CD4-positive, alpha-beta T cell treated with Interleukin-6 at 100 ng/mL for 8 hours (primary cell): ENCODE data around the gene MPPED1.

ENCODE experiments used
- DNase-seq: peaks from one replicate; pipeline ENCODE4 v3.0.0-alpha.2; 2020; ENCODE audit warnings: mixed read lengths, low spot score

Gene MPPED1

DNA sequence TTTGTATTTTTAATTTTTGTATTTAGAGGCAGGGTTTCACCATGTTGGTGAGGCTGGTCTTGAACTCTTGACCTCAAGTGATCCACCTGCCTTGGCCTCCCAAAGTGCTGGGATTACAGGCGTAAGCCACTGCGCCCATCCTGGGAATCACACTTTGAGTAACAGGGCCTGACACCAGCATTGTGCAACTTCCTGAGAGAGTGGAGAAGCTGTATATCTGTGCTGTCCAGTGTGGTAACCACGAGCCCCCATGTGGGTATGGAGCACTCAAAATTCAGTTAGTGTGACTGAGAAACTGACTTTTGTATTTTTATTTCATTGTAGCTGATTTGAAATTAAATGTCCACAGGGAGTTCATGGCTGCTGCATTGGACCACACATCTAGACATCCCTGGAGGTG lies 36.2 kb downstream of the MPPED1 start:
- DNase-seq = no peak

DNA sequence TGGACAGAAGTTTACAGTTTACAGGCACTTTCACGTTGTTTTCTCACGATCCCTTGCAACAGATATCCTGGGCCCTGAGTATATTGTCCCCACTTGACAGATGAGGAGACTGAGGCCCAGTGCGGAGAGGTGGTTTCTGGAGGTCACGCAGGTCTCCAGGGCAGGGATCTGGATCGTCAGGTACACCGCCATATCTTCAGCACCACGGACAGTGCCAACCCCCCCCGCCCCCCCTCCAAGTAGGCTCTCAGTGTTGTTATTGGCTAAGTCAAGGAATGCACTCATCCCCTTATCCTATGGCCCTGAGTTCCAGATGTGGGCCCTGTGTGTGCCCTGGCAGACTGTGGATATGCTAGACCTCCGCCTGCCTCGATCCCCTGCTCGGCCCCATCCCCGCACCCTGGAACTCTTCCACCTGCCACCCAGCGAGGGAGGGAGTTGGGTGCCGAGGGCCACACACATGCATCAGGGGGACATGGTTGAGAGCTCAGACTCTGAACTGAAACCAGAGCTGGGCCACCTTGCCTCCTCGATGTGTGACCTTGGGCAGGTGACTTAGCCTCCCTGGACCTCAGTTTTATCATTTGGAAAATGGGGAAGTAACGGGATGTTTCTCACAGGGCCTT lies 37.5 kb downstream of the MPPED1 start:
- no peak for DNase-seq

- no peak for DNase-seq
Measured at GRCh38 chr22:43449831-43450225, 38.0 kb downstream of the MPPED1 start.

- DNase-seq = no peak
Measured at GRCh38 chr22:43451371-43452050, 39.7 kb downstream of the MPPED1 start.

- DNase-seq = no peak
Measured at GRCh38 chr22:43455846-43456245, 44.0 kb downstream of the MPPED1 start.

DNA sequence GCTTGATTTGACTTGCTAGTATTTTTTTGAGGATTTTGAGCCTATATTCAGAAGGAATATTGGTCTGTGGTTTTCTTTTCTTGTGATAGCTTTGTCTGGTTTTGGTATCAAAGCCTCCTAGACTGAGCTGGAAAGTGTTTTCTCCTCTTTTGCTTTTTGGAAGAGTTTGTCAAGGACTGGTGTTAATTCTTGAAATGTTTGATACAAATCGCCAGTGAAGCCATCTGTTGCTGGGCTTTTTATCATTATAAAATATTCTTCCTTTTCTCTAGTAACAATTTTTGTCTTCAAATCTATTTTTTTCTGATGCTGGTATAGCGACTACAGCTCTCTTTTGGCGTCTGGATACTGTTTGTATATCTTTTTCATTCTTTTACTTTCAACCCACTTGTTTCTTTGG lies 45.2 kb downstream of the MPPED1 start:
- no peak for DNase-seq

DNA sequence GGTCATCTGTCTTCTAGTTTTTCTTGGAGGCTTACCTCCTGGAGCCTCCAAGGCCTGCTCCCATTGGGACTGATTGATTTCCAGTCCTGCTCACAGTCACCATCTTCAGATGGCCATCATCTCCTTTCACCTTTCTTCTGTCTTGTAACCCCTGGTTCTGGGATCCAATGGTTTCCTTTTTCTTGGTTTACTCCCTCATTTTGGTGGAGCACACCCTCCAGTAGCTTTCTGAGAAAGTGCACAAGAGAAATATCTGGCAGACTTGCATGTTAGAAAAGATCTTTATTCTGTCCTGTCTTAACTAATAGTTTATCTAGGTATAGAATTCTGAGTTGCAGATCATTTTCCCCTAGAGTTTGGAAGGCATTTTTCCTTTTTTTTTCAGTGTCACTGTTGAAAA lies 50.9 kb downstream of the MPPED1 start:
- DNase-seq = no peak

DNA sequence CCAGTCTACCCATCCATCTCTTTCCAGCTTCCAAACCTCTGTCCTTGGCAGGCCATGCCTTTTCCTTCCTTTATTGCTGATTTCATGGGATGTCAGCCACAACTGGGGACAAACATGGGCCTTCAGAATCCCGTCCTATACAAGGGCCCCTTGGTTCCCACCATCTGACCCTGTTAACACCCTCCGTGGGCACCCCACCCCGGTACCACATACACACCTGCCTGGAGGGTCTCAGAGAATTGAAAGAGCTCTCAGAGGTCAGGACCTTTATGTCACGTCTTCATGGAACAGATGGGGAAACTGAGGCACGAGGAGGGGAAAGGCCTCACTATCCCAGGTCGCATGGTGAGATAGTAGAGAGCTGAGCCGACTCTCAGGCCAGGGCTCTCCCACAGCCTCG lies 53.0 kb downstream of the MPPED1 start:
- DNase-seq = no peak

GRCh38 chr22:43465291-43466015 lies 53.6 kb downstream of the MPPED1 start:
- no peak for DNase-seq

- DNase-seq = no peak
Measured at GRCh38 chr22:43466710-43467109, 54.9 kb downstream of the MPPED1 start.

DNA sequence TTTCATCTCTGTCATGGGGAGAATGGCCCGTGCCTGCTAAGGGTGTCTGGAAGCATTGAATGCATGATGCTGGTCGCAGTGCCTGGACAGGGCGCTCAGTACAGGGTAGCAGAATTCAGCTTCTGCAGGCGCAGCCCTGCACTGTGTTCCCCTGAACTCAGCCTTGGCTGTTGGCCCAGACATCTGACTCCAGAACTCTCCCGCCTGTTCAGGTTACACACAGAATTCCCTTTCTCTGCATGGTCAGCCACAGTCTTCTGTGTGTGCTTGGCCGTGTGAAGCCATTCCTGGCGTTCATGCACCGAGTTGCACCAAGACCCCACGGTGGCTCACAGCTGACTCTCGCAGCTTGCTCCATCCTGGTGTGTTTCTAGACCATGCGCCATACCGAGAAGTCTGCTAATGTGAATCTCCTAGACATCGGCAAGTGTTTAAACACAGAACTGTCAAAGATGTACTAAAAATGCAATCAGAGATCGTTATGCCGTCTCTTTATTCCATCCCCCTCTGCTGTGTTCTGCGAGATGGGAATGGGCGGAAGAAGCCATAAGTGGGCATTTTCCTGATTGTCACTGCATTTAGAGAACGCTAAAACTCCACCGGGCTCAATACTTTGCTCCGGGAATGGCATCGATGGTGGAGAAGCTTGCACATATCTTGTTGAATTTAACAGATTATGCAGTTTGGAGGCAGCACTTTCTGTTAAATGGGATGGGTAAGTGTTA lies 55.6 kb downstream of the MPPED1 start:
- DNase-seq = no peak

DNA sequence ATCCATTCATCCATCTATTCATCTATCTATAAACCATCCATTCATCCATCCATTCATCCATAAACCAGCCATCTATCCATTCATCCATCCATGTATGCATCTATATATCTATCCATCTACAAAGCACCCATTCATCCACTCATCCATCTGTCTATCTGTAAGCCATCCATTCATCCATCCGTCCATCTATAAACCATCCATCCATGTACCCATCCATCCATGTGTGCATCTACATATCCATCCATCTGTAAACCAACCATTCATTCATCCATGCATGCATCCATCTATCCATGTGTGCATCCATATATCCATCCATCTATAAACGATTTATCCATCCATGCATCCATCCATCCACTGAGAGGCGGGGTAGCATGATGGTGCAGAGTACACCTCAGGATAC lies 58.4 kb downstream of the MPPED1 start:
- DNase-seq = no peak

- no peak for DNase-seq
Measured at GRCh38 chr22:43470941-43471585, 59.2 kb downstream of the MPPED1 start.

GRCh38 chr22:43471606-43472135 lies 59.9 kb downstream of the MPPED1 start:
- no peak for DNase-seq

GRCh38 chr22:43473031-43473430 lies 61.2 kb downstream of the MPPED1 start:
- no peak for DNase-seq

GRCh38 chr22:43473441-43473840 lies 61.6 kb downstream of the MPPED1 start:
- DNase-seq = no peak

DNA sequence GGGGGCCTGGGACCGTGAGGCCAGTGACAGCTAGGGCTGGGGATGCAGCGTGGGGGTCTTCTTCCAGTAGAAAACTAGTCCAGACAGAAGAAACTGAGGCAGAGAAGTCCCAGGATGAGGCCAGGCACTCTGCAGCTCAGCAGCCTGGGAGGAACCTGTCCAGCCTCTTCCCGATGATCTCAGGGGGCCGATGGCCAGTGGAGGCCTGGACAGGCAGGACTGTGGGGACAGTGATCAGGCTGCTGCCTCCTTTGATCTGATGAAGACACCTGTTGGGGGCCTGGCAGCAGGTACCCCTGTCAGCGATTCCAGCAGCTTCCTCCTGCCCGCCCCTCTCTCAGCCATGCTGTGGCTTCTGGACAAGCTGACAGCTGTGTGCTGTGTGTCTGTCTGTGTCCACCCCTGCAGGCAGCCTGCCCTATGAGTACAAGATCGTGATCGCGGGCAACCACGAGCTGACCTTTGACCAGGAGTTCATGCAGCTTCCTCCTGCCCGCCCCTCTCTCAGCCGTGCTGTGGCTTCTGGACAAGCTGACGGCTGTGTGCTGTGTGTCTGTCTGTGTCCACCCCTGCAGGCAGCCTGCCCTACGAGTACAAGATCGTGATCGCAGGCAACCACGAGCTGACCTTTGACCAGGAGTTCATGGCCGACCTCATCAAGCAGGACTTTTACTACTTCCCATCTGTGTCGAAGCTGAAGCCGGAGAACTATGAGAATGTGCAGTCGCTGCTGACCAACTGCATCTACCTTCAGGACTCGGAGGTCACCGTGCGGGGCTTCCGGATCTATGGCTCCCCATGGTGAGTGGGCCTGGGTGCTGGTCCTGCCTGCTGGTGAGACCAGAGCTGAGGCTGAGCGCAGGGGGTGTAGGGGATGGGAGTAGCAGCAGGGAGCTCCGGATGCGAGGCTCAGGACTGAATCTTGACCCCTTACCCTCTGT lies 62.6 kb downstream of the MPPED1 start:
- DNase-seq = no peak

- DNase-seq = no peak
Measured at GRCh38 chr22:43475549-43476076, 63.8 kb downstream of the MPPED1 start.

- no peak for DNase-seq
Measured at GRCh38 chr22:43476341-43476740, 64.5 kb downstream of the MPPED1 start.
